NCI-H82 treated with DMSO at 0.1 percent for 48 hours (cell line): ENCODE data around the gene DOCK10.
"Not testable (repeated sequence)": the region's sequence is repeated elsewhere in the genome, so short reads cannot be mapped to it uniquely, and the experiment has no call there.

Source experiments
- DNase-seq: peaks from one replicate; lab custom pipeline; 2025; ENCODE audit not compliant: unreplicated experiment; lab: John Stamatoyannopoulos, UW

DOCK10 gene

GRCh38 chr2:224925061-224925809, 117.0 kb downstream of the DOCK10 start:
- DNase-seq: no peak

GRCh38 chr2:224924631-224925030, 117.6 kb downstream of the DOCK10 start:
- no peak for DNase-seq

DNA sequence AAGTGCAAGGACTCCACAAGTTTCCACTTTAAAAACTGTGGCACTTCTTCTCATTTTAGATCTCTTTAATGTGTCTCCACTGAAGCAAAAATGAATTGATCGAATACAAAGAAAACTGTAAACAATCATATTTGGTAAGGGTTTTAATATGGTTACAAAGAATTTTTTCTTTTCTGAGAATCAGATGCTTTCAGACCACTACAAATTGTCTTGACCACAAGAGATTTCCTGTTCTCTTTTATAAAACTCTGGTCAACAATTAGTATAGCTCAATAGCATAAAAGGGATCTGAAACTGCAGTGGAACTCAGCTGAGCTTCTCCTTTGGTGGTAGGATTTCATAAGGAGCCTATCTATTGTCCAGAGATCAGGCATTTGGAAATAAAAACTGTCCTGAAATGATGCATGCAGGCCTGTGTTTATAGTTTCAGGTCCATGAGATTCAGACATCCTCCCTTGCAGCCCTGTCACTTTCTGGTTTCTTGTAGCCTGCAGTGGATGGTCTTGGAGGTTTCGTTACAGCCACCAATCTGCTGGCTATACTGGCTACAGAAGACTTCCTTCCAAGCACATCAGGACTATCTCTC, 120.0 kb downstream of the DOCK10 start:
- DNase-seq: no peak

GRCh38 chr2:224919472-224920110, 122.7 kb downstream of the DOCK10 start:
- DNase-seq: no peak

DNA sequence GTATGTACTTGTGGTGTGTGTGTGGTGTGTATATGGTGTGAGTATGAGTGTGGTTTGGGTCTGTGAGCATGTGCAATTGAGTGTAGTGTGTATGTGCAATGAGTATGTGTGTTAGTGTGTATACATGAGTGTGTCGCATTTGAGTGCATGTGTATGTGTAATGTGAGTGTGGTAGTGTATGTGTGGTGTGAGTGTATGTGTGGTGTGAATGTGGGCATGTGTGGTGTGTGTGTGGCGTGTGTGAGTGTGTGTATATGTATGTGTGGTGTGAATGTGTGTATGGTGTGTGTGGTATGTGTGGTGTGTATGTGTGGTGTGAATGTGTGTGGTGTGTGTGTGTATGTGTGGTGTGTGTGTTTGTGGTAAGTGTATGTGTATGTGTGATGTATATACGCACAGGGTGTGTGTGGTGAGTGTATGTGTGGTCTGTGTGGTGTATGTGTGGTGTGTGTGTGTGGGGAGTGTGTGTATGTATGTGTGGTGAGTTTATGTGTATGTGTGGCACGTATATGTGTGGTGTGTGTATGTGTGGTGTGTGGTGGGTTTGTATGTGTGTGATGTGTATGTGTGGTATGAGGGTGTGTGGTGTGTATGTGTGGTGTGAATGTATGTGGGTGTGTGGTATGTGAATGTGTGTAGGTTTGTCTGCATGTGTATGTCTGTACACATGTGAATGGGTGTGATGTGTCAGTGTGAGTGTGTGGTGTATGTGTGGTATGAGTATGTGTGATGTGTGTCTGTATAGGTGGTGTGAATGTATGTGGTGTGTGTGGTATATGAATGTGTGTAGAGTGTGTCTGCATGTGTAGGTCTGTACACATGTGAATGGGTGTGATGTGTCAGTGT, 123.4 kb downstream of the DOCK10 start:
- DNase-seq: no peak

DNA sequence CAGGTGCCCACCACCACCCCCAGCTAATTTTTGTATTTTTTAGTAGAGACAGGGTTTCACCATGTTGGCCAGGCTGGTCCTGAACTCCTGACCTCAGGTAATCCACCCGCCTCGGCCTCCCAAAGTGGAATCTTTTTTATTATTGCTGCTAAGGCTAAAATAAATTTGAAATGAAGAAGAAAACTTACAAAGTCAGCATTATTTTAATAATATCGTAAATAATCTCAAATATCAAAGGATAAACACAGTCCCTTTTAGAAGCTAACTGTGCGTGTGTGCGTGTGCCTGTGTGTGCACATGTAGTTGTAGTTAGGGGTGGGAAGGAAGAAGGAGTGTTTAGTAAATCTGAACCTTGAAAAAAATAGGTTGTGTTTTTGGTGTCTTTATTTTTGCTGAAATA, 125.0 kb downstream of the DOCK10 start:
- not testable (repeated sequence) for DNase-seq

- DNase-seq: no peak
Observed at GRCh38 chr2:224915136-224915535, 127.1 kb downstream of the DOCK10 start.

GRCh38 chr2:224910574-224910925, 131.7 kb downstream of the DOCK10 start:
- DNase-seq: no peak

GRCh38 chr2:224909885-224910573, 132.2 kb downstream of the DOCK10 start:
- no peak for DNase-seq

DNA sequence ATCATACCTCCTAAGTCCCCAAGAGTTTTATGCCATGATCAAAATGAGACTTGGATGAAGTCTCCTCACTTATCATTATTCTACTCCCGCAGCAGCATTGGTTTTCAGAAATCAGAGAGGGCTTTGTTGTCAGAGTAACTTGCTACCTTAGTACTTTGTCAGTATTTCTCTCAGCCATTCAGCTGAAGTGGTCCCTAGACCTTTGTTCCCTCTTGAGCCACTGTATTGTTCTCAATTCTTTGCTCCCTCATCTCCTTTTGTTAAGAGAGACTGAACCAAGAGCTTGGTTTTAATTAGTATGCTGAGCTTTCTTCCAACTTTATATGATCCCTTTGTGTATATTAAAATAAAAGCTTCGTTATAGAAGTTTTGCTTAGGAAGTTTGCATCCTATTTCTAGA, 133.4 kb downstream of the DOCK10 start:
- no peak for DNase-seq

DNA sequence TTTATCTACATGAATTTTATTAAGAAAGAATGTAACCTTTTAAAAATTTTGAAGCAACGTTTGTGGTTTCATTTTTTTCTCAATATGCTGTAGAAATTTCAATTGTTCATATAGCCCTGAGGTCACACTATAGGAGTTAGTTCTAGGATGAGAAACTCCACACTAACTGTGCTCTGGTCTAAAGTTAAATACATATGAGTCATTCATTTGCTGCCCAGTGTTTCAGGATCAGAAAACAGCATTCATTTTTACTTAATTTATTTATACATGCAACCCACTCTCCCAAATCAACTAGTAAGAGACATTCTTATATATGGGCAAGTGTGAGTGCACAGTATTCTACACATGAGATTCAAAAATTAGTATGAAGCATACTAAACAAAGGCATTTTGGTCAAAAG, 137.9 kb downstream of the DOCK10 start:
- DNase-seq: no peak

DNA sequence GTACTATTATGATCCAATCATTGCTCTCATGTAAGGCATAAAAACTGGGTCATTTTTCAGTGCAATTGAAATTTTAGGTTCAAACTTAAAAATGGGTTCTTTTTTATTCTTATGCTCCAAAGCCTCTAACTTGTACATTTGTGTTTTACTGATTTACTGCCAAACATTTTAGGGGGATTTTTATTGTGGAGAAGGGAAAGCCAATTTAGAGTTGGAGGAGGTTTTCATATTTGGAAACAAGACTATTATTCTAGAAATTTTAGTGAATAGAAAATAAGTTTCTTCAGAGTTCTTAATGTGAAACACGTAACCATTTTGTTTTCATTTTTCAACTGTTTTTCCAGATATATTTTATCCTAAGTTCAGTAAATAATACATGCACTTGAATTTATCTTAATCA, 138.6 kb downstream of the DOCK10 start:
- no peak for DNase-seq

DNA sequence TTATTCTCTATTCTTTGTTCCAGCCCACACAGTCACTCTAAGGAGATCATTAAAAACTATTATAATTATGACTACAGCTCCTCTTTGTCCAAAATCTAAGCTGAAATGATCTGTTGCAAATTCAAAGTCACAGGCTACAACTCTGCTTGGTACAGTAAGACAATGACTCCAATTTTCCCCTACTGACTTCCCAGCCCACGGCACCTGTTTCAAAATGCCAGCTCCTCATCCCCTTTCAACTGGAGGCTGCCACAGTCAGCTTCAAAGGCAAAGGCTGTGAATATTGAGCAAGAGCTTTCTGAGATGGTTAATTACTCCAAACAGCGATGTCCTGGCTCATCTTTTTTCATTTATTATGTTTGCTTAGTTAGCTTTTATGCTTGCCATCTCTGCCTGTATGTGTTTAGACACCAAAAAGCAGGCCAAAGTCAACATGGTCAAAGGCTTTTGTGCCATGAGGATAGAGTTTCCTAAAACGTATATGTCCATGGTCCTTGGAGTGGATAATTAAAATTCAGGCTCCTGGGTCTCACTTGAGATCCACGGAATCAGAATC, 141.1 kb downstream of the DOCK10 start:
- no peak for DNase-seq

GRCh38 chr2:224895377-224895776, 146.9 kb downstream of the DOCK10 start:
- DNase-seq: no peak

DNA sequence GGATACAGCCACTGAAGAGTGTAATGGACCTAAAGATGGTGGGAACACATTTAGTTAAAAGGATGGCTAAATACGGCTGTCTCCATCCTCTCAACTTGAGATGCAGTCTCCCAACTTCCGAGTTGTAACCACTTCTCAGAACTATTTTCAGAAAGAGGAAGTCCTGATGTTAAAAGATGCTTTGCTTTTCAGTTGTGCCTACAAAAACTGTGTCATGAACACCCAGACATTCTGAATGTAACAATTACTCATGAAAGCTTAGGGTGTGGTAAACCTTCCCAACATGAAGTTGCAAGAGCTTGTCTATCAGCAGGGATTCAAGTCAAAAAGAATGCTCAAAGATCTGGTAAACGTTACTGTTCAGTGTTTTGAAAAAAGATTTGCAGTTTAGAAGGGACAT, 147.9 kb downstream of the DOCK10 start:
- DNase-seq: no peak

- DNase-seq: no peak
Observed at GRCh38 chr2:224893848-224894247, 148.4 kb downstream of the DOCK10 start.

GRCh38 chr2:224892574-224893204, 149.6 kb downstream of the DOCK10 start:
- DNase-seq: no peak

GRCh38 chr2:224890372-224890771, 151.9 kb downstream of the DOCK10 start:
- no peak for DNase-seq

DNA sequence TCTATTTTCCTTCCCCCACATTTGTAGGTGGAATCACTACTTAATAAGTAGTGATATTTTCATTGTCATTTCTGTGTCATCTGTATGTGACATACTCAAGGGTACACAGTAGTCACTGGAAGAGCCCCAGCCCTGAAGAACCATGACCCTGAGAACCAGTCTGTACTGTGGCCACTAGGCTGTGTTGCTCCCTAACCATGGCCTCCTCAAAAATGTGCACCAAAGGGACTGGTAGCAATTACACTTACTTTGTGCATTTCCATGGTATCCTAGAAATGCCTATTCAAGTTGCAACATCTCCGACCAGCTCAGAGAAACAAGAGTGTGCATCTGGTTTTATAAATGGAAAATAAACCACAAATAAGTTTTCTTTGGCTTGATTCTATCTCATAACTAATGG, 155.1 kb downstream of the DOCK10 start:
- no peak for DNase-seq

DNA sequence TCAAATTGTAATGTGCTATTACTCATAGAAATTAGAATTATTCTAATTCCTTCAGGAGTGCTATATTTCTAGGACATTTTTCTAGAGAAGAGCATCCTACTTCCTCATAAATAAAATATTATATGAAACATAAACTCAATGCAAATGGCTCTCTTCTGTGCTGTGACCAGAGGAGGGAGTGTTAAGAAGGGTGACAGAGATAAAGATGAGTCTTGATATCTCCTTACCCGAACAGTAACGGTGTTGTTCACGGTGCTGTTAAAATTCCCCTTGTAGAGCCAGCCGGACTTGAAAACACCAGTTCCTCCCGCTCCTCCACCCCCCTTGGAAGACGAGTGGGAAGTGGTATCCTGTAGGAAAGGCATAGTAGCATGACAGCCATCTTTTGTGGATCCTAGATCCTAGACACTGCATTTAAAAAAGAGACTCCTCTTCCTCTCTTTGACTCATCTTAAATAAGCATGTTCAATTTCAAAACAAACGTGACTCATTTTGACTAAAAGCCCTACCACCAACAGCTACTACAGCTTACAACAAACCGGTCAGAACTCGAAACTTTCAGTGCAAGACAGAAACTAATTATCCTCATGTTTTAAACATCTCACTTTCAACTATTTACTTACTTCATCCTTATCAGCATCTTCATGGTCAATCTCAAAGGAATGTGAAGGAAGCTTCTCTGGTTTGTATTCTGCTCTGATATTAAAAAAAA, 156.3 kb downstream of the DOCK10 start:
- DNase-seq: no peak
